HG02642 (cell line): ENCODE data around the gene ILDR1.
A peak's percentile ranks its signal among the peaks of the same experiment; 100 is the strongest.

Source experiments
- ATAC-seq: cut with Tn5 transposase; IDR thresholded peaks from one replicate; pipeline ENCODE4 v1.9.1; 2021; ENCODE audit warnings: mild to moderate bottlenecking; ENCODE audit not compliant: unreplicated experiment, poor library complexity

ILDR1 gene

GRCh38 chr3:121995161-121996137 lies 26.6 kb downstream of the ILDR1 start:
- peak; percentile 35 for ATAC-seq

GRCh38 chr3:121994551-121994950 lies 27.5 kb downstream of the ILDR1 start:
- no peak for ATAC-seq

- ATAC-seq: peak; percentile 55
Measured at GRCh38 chr3:121992601-121993560, 29.2 kb downstream of the ILDR1 start.

GRCh38 chr3:121989943-121990342 lies 32.1 kb downstream of the ILDR1 start:
- ATAC-seq: no peak

GRCh38 chr3:121988146-121988545 lies 33.9 kb downstream of the ILDR1 start:
- no peak for ATAC-seq

GRCh38 chr3:121985846-121986245 lies 36.2 kb downstream of the ILDR1 start:
- no peak for ATAC-seq

- no peak for ATAC-seq
Measured at GRCh38 chr3:121981473-121981872, 40.6 kb downstream of the ILDR1 start.

GRCh38 chr3:121980450-121980796 lies 41.6 kb downstream of the ILDR1 start:
- ATAC-seq: peak; percentile 24

GRCh38 chr3:121979734-121980449 lies 42.2 kb downstream of the ILDR1 start:
- peak; percentile 61 for ATAC-seq

- no peak for ATAC-seq
Measured at GRCh38 chr3:121979246-121979645, 42.8 kb downstream of the ILDR1 start.

GRCh38 chr3:121976727-121977126 lies 45.3 kb downstream of the ILDR1 start:
- ATAC-seq: no peak

GRCh38 chr3:121975702-121976302 lies 46.2 kb downstream of the ILDR1 start:
- no peak for ATAC-seq

GRCh38 chr3:121974601-121975111 lies 47.4 kb downstream of the ILDR1 start:
- ATAC-seq: no peak

- ATAC-seq: no peak
Measured at GRCh38 chr3:121970047-121970446, 52.0 kb downstream of the ILDR1 start.

- no peak for ATAC-seq
Measured at GRCh38 chr3:121969631-121970030, 52.4 kb downstream of the ILDR1 start.

- ATAC-seq: no peak
Measured at GRCh38 chr3:121963608-121964007, 58.4 kb downstream of the ILDR1 start.

GRCh38 chr3:121962443-121962842 lies 59.6 kb downstream of the ILDR1 start:
- no peak for ATAC-seq

- ATAC-seq: no peak
Measured at GRCh38 chr3:121961283-121961682, 60.8 kb downstream of the ILDR1 start.

GRCh38 chr3:121958801-121959200 lies 63.2 kb downstream of the ILDR1 start:
- no peak for ATAC-seq
